Measurements from ENCODE around the gene EPC1. TPM values are rescaled to one million over a fixed set of nuclear protein-coding genes. Genes with fewer than 3 reads are reported as not detected.

EPC1 gene
- total and polyA plus RNA-seq, 2 donors from 2014 or later, result 12.3 to 42.6 TPM

- intact Hi-C loops (cut with DNase I), result no loop called here
- no peak overlapping the region for H3K27ac ChIP-seq (ENCODE audit: low read depth in 2 of 2, low read length in 2 of 2)
Measured at GRCh38 chr10:32317795-32318357, 29.1 kb downstream of the EPC1 start.

GRCh38 chr10:32315424-32315823 is 31.5 kb downstream of the EPC1 start:
- Histone ChIP-seq H3K27ac (ENCODE audit: low read depth in 2 of 2, low read length in 2 of 2) (no peak overlapping the region), H3K9ac (ENCODE audit: low read length in 3 of 3) (no peak overlapping the region), H3K4me1 (ENCODE audit: control insufficient read depth in 2 of 3, insufficient read depth in 2 of 3, low read depth in 1 of 3, low read length in 3 of 3) (peaks cover 0 to 16% (median 13%) of the 10 kb centered on the region in 3 donors), H3K27me3 (ENCODE audit: control insufficient read depth, insufficient read depth, low read length) (no peaks in the 10 kb centered on the region), H3K9me3 (ENCODE audit: control insufficient read depth in 2 of 3, insufficient read depth in 1 of 3, low read length in 3 of 3) (no peaks in the 10 kb centered on the region), H3K4me3 (ENCODE audit: low read length in 3 of 3) (no peak overlapping the region), H3K36me3 (ENCODE audit: control insufficient read depth in 2 of 3, insufficient read depth in 3 of 3, low read length in 3 of 3) (peaks cover 0 to 3% (median 0%) of the 10 kb centered on the region in 3 donors)
- intact Hi-C loops (cut with DNase I), result no loop called here
- FAIRE-seq (no peak), DNase-seq (no peak)
- no peak for TF ChIP-seq CTCF (IDR thresholded peaks at IDR 0.05; ENCODE audit: borderline replicate concordance, extremely low read depth, insufficient read depth)

More at GRCh38 chr10:32317795-32318357, 29.1 kb downstream of the EPC1 start:
- H3K4me1 ChIP-seq (ENCODE audit: control insufficient read depth in 2 of 3, insufficient read depth in 2 of 3, low read depth in 1 of 3, low read length in 3 of 3), result peaks cover 0 to 13% (median 13%) of the 10 kb centered on the region in 3 donors
- H3K4me3 ChIP-seq (ENCODE audit: low read length in 3 of 3), result no peak overlapping the region
- H3K27me3 ChIP-seq (ENCODE audit: control insufficient read depth, insufficient read depth, low read length), result no peaks in the 10 kb centered on the region
- H3K9ac ChIP-seq (ENCODE audit: low read length in 3 of 3), result no peak overlapping the region
- no peak for TF ChIP-seq CTCF (IDR thresholded peaks at IDR 0.05; ENCODE audit: borderline replicate concordance, extremely low read depth, insufficient read depth)
- DNase-seq, result no peak
- no peak for FAIRE-seq
- H3K36me3 ChIP-seq (ENCODE audit: control insufficient read depth in 2 of 3, insufficient read depth in 3 of 3, low read length in 3 of 3), result peaks cover 0 to 3% (median 0%) of the 10 kb centered on the region in 3 donors
- H3K9me3 ChIP-seq (ENCODE audit: control insufficient read depth in 2 of 3, insufficient read depth in 1 of 3, low read length in 3 of 3), result no peaks in the 10 kb centered on the region

GRCh38 chr10:32314588-32314987 is 32.4 kb downstream of the EPC1 start:
- Histone ChIP-seq H3K4me3 (ENCODE audit: low read length in 3 of 3) (no peak overlapping the region), H3K36me3 (ENCODE audit: control insufficient read depth in 2 of 3, insufficient read depth in 3 of 3, low read length in 3 of 3) (peaks cover 0 to 3% (median 0%) of the 10 kb centered on the region in 3 donors), H3K9me3 (ENCODE audit: control insufficient read depth in 2 of 3, insufficient read depth in 1 of 3, low read length in 3 of 3) (no peaks in the 10 kb centered on the region), H3K27ac (ENCODE audit: low read depth in 2 of 2, low read length in 2 of 2) (no peak overlapping the region), H3K4me1 (ENCODE audit: control insufficient read depth in 2 of 3, insufficient read depth in 2 of 3, low read depth in 1 of 3, low read length in 3 of 3) (peaks cover 0 to 16% (median 13%) of the 10 kb centered on the region in 3 donors), H3K27me3 (ENCODE audit: control insufficient read depth, insufficient read depth, low read length) (no peaks in the 10 kb centered on the region), H3K9ac (ENCODE audit: low read length in 3 of 3) (no peak overlapping the region)
- intact Hi-C loops (cut with DNase I), result no loop called here
- TF ChIP-seq CTCF (IDR thresholded peaks at IDR 0.05; ENCODE audit: borderline replicate concordance, extremely low read depth, insufficient read depth), result no peak
- FAIRE-seq (no peak), DNase-seq (no peak)

Measured in kidney (tissue), 14 donors.